ENCODE measurements around the gene ESYT1.

The ESYT1 gene

GRCh38 chr12:56158029-56158925 lies 30.2 kb downstream of the ESYT1 start, which contains the start of gene MYL6:
MYL6 (plus strand) TSS chr12:56158359; CDS start chr12:56158402, 43 bp downstream.
- DNase-seq: peak; percentile 38

GRCh38 chr12:56158926-56159461 lies 30.9 kb downstream of the ESYT1 start:
- DNase-seq: no peak

- no peak for DNase-seq
Observed at GRCh38 chr12:56159482-56160192, 31.6 kb downstream of the ESYT1 start.

GRCh38 chr12:56160193-56160763 lies 32.2 kb downstream of the ESYT1 start:
- no peak for DNase-seq

GRCh38 chr12:56160894-56161689 lies 33.0 kb downstream of the ESYT1 start:
- no peak for DNase-seq

GRCh38 chr12:56161690-56162351 lies 33.8 kb downstream of the ESYT1 start:
- DNase-seq: no peak

GRCh38 chr12:56162468-56163290 lies 34.6 kb downstream of the ESYT1 start:
- no peak for DNase-seq

- no peak for DNase-seq
Observed at GRCh38 chr12:56163533-56164344, 35.7 kb downstream of the ESYT1 start.

GRCh38 chr12:56164345-56164729 lies 36.3 kb downstream of the ESYT1 start:
- no peak for DNase-seq

- no peak for DNase-seq
Observed at GRCh38 chr12:56165369-56165768, 37.3 kb downstream of the ESYT1 start.

- DNase-seq: no peak
Observed at GRCh38 chr12:56169229-56169759, 41.2 kb downstream of the ESYT1 start.

- DNase-seq: no peak
Observed at GRCh38 chr12:56172839-56173238, 44.8 kb downstream of the ESYT1 start.

GRCh38 chr12:56178347-56178746 lies 50.3 kb downstream of the ESYT1 start:
- DNase-seq: no peak

- DNase-seq: no peak
Observed at GRCh38 chr12:56186957-56187356, 58.9 kb downstream of the ESYT1 start.

- DNase-seq: no peak
Observed at GRCh38 chr12:56188131-56188777, 60.2 kb downstream of the ESYT1 start.

GRCh38 chr12:56188778-56189098 lies 60.7 kb downstream of the ESYT1 start:
- no peak for DNase-seq

GRCh38 chr12:56189099-56189917 lies 61.2 kb downstream of the ESYT1 start, which contains the start of gene SMARCC2:
SMARCC2 (minus strand) TSS chr12:56189483; CDS start chr12:56189461, 22 bp downstream.
- peak; percentile 36 for DNase-seq

Data from GOT3 (cell line).